Measurements from ENCODE around the gene CACNA1G.

GRCh38 chr17:50624321-50624934 lies 63.9 kb downstream of the CACNA1G start:
- TF ChIP-seq, protein P1, sequence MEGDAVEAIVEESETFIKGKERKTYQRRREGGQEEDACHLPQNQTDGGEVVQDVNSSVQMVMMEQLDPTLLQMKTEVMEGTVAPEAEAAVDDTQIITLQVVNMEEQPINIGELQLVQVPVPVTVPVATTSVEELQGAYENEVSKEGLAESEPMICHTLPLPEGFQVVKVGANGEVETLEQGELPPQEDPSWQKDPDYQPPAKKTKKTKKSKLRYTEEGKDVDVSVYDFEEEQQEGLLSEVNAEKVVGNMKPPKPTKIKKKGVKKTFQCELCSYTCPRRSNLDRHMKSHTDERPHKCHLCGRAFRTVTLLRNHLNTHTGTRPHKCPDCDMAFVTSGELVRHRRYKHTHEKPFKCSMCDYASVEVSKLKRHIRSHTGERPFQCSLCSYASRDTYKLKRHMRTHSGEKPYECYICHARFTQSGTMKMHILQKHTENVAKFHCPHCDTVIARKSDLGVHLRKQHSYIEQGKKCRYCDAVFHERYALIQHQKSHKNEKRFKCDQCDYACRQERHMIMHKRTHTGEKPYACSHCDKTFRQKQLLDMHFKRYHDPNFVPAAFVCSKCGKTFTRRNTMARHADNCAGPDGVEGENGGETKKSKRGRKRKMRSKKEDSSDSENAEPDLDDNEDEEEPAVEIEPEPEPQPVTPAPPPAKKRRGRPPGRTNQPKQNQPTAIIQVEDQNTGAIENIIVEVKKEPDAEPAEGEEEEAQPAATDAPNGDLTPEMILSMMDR (IDR thresholded peaks at IDR 0.05) = no peak
- TF ChIP-seq POLR2A (IDR thresholded peaks at IDR 0.05) = no peak

Measured in breast epithelium (tissue), 3 donors.